ENCODE data around the gene ZNF568. TPM values are rescaled to one million over a fixed set of nuclear protein-coding genes. Genes with fewer than 3 reads are reported as not detected.

The ZNF568 gene
- total RNA-seq, 1 donor from 2014 or later, result 13.2 TPM

DNA sequence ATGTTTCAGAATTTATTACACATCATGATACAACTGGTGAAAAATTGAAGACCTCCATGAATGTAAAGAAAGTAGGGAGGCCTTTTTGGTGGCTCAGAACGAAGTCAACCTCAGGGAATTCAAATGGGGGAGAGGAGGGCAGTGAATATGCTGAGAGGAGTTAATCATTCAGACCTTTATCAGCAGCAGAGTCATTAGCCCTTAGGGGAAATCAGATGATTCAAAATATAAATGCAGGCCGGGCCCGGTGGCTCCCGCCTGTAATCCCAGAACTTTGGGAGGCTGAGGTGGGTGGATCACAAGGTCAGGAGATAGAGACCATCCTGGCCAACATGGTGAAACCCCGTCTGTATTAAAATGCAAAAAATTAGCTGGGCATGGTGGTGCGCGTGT lies 81.7 kb downstream of the ZNF568 start:
- peaks cover 54% of the 10 kb centered on the region for H3K9me3 Mint-ChIP-seq (ENCODE audit: unreplicated experiment)

DNA sequence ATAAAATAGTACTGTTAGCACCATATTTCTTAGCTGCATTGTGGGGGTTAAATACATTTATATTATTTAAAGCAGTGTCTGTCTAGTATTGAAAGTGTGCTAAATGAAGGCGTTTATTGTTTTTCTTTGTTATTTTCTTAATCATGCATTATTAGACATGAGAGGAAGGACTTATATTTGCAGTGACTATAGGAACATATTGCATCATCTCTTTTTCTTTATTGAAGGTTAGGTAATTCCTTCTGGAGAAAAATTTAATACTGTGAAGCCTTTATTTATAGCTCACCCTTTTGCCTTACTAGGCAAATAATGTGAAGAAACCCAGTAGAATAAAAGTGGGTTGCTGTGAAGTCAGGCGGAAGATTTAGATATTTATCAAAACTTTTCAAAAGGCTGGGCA lies 83.2 kb downstream of the ZNF568 start:
- Mint-ChIP-seq H3K27ac (ENCODE audit: unreplicated experiment) (no peak overlapping the region), H3K36me3 (ENCODE audit: unreplicated experiment) (peaks cover 13% of the 10 kb centered on the region), H3K4me1 (ENCODE audit: unreplicated experiment) (no peaks in the 10 kb centered on the region), H3K9me3 (ENCODE audit: unreplicated experiment) (peaks cover 41% of the 10 kb centered on the region), H3K27me3 (ENCODE audit: unreplicated experiment) (no peaks in the 10 kb centered on the region), H3K4me3 (ENCODE audit: unreplicated experiment) (no peak overlapping the region)
- no peak for DNase-seq (ENCODE audit: extremely low spot score, unreplicated experiment)
- TF ChIP-seq, protein P1, sequence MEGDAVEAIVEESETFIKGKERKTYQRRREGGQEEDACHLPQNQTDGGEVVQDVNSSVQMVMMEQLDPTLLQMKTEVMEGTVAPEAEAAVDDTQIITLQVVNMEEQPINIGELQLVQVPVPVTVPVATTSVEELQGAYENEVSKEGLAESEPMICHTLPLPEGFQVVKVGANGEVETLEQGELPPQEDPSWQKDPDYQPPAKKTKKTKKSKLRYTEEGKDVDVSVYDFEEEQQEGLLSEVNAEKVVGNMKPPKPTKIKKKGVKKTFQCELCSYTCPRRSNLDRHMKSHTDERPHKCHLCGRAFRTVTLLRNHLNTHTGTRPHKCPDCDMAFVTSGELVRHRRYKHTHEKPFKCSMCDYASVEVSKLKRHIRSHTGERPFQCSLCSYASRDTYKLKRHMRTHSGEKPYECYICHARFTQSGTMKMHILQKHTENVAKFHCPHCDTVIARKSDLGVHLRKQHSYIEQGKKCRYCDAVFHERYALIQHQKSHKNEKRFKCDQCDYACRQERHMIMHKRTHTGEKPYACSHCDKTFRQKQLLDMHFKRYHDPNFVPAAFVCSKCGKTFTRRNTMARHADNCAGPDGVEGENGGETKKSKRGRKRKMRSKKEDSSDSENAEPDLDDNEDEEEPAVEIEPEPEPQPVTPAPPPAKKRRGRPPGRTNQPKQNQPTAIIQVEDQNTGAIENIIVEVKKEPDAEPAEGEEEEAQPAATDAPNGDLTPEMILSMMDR (IDR thresholded peaks at IDR 0.05), result no peak

More for the DNA sequence above, 81.7 kb downstream of the ZNF568 start:
- no peak for DNase-seq (ENCODE audit: extremely low spot score, unreplicated experiment)
- Mint-ChIP-seq H3K27me3 (ENCODE audit: unreplicated experiment) (no peaks in the 10 kb centered on the region), H3K4me3 (ENCODE audit: unreplicated experiment) (no peak overlapping the region), H3K27ac (ENCODE audit: unreplicated experiment) (no peak overlapping the region), H3K4me1 (ENCODE audit: unreplicated experiment) (no peaks in the 10 kb centered on the region), H3K36me3 (ENCODE audit: unreplicated experiment) (peaks cover 21% of the 10 kb centered on the region)
- TF ChIP-seq, protein P1 (IDR thresholded peaks at IDR 0.05), result no peak

DNA sequence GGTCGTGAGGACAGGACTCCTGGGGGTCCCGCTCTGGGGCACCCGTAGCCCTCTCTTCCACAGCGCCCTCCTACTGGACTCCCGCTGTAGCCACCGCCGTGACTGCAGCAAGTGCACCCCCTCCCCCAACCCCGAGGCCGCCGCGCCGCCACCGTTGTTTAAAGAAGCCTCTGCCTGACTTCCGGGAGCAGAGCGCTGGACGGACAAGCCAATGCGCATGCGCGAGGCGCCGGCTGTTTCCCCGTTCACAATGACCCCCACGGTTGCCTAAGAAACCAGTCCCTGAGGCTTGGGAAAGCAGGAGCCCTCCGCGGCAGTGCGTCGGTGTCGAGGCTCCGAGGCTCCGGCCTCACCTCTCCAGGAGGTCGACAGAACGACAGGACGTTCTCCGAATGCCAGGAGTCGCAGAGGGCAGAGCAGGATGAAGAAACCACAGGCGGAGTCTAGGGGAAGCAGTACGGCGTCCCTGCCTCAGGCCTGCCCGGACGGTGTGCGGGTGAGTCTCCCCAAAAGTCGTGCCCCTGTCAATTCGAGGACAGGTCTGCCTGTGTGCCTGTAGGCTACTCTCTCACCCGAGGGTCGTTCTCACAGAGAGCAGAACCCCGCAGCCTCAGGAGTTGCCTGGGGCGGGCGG lies 91.6 kb downstream of the ZNF568 start:
- Mint-ChIP-seq H3K9me3 (ENCODE audit: unreplicated experiment) (peaks cover 28% of the 10 kb centered on the region), H3K27ac (ENCODE audit: unreplicated experiment) (no peak overlapping the region), H3K36me3 (ENCODE audit: unreplicated experiment) (no peaks in the 10 kb centered on the region), H3K4me1 (ENCODE audit: unreplicated experiment) (no peaks in the 10 kb centered on the region), H3K4me3 (ENCODE audit: unreplicated experiment) (no peak overlapping the region), H3K27me3 (ENCODE audit: unreplicated experiment) (no peaks in the 10 kb centered on the region)
- no peak for DNase-seq (ENCODE audit: extremely low spot score, unreplicated experiment)
- TF ChIP-seq, protein P1 (IDR thresholded peaks at IDR 0.05), result no peak

DNA sequence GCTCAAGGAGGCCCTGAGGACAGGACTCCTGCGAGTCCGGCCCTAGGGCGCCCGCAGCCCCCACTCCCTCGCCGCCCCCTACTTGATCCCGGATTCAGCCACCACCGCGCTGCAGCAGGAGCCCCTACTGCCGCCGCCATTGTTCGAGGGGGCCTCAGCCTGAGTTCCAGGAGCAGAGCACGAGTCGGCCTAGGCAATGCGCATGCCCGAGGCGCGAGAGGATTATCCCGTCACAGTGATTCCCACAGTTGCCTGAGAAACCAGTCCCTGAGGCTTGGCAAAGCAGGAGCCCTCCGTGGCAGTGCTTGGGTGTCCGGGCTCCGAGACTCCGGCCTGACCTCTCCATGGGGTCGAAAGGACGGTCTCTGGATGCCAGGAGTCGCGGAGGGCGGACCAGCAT lies 93.7 kb downstream of the ZNF568 start:
- Mint-ChIP-seq H3K27me3 (ENCODE audit: unreplicated experiment) (no peaks in the 10 kb centered on the region), H3K4me1 (ENCODE audit: unreplicated experiment) (no peaks in the 10 kb centered on the region), H3K9me3 (ENCODE audit: unreplicated experiment) (peaks cover 27% of the 10 kb centered on the region), H3K4me3 (ENCODE audit: unreplicated experiment) (no peak overlapping the region), H3K36me3 (ENCODE audit: unreplicated experiment) (no peaks in the 10 kb centered on the region), H3K27ac (ENCODE audit: unreplicated experiment) (no peak overlapping the region)
- DNase-seq (ENCODE audit: extremely low spot score, unreplicated experiment), result no peak
- TF ChIP-seq, protein P1 (IDR thresholded peaks at IDR 0.05), result no peak

DNA sequence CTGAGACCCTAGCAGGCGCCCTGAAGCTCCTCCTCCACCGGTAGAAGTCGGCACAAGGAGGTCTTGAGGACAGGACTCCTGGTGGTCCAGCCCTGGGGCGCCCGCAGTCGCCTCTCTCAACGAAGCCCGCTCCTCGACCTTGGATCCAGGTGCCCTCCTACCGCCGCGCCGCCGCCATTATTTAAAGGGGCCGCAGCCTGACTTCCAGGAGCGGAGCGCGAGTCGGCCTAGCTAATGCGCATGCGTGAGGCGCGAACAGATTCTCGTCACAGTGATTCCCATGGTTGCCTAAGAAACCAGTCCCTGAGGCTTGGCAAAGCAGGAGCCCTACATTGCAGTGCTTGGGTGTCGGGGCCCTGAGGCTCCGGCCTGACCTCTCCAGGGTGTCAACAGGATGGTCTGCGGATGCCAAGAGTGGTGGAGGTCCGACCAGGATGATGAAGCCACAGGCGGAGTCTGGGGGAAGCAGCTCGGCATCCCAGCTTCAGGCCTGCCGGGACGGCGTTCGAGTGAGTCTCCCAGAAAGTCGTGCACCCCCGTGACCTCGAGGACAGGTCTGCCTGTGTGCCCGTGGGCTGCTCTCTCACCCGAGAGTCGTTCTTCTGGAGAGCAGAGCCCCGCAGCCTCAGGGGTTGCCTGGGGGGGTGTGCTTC lies 96.1 kb downstream of the ZNF568 start:
- TF ChIP-seq, protein P1 (IDR thresholded peaks at IDR 0.05), result no peak
- no peaks in the 10 kb centered on the region for H3K4me1 Mint-ChIP-seq (ENCODE audit: unreplicated experiment)
- no peak overlapping the region for H3K4me3 Mint-ChIP-seq (ENCODE audit: unreplicated experiment)
- no peaks in the 10 kb centered on the region for H3K27me3 Mint-ChIP-seq (ENCODE audit: unreplicated experiment)
- no peak overlapping the region for H3K27ac Mint-ChIP-seq (ENCODE audit: unreplicated experiment)
- H3K36me3 Mint-ChIP-seq (ENCODE audit: unreplicated experiment), result no peaks in the 10 kb centered on the region
- peaks cover 20% of the 10 kb centered on the region for H3K9me3 Mint-ChIP-seq (ENCODE audit: unreplicated experiment)
- DNase-seq (ENCODE audit: extremely low spot score, unreplicated experiment), result no peak
